PC-9 (cell line): ENCODE measurements around the gene ATXN7. TPM values are rescaled to one million over a fixed set of nuclear protein-coding genes. Genes with fewer than 3 reads are reported as not detected.

Experiments
- BruUV-seq: library from RNA; stranded (reverse); fragments of 400-500 nt; replicated peaks from 2 replicates; lab custom pipeline; 2021; lab: Mats Ljungman, UMichigan
- CTCF ChIA-PET: fragments of 300-600 bp; sonication (Branson Sonifier 250); formaldehyde crosslinking; loops from one replicate; lab custom pipeline; 2022; ENCODE audit warnings: antibody characterized with exemption; lab: Charles Lee
- POLR2A ChIA-PET: fragments of 300-600 bp; sonication (Branson Sonifier 250); formaldehyde crosslinking; loops from one replicate; lab custom pipeline; 2022; ENCODE audit warnings: antibody characterized with exemption; ENCODE audit not compliant: unreplicated experiment; lab: Charles Lee
- DNase-seq, 2 experiments: peaks; one replicate each; pipeline versions ENCODE4 v3.0.0 to v3.0.0-alpha.2; 2015 to 2022; ENCODE audit warnings: mixed read lengths in 1 of 2
- H2AFZ ChIP-seq: fragments of 200-600 bp; sonication (generic); 2 replicates; pipeline ENCODE4 v1.8.1; 2017; ENCODE audit warnings: antibody characterized with exemption
- H3F3A ChIP-seq: fragments of 200-600 bp; sonication (generic); 2 replicates; pipeline ENCODE4 v1.8.1; 2017; ENCODE audit warnings: antibody characterized with exemption, mild to moderate bottlenecking, low read depth; ENCODE audit not compliant: insufficient read depth
- H3K27ac ChIP-seq: fragments of 200-600 bp; sonication (generic); 2 replicates; pipeline ENCODE4 v1.6.1; 2016; ENCODE audit warnings: mixed run types
- H3K27me3 ChIP-seq: fragments of 200-600 bp; sonication (generic); 2 replicates; pipeline ENCODE4 v1.6.1; 2016; ENCODE audit warnings: low read depth, mixed run types; ENCODE audit not compliant: insufficient read depth
- H3K36me3 ChIP-seq: fragments of 200-600 bp; sonication (generic); 2 replicates; pipeline ENCODE4 v1.6.1; 2016; ENCODE audit warnings: low read depth, mixed run types
- H3K4me1 ChIP-seq: fragments of 200-600 bp; sonication (generic); replicated peaks from 2 replicates; pipeline ENCODE4 v1.6.1; 2016; ENCODE audit warnings: mixed run types; ENCODE audit not compliant: insufficient read depth
- H3K4me2 ChIP-seq: fragments of 200-600 bp; sonication (generic); 2 replicates; pipeline ENCODE4 v1.6.1; 2017; ENCODE audit warnings: mixed run types
- H3K4me3 ChIP-seq: fragments of 200-600 bp; sonication (generic); 2 replicates; pipeline ENCODE4 v1.6.1; 2016; ENCODE audit warnings: mixed run types
- H3K79me2 ChIP-seq: fragments of 200-600 bp; sonication (generic); 2 replicates; pipeline ENCODE4 v1.6.1; 2017; ENCODE audit warnings: low read depth, mixed run types
- H3K9me2 ChIP-seq: fragments of 200-600 bp; sonication (generic); 2 replicates; pipeline ENCODE4 v1.8.1; 2017; ENCODE audit warnings: mild to moderate bottlenecking; ENCODE audit not compliant: insufficient read depth
- H3K9me3 ChIP-seq: fragments of 200-600 bp; sonication (generic); 2 replicates; pipeline ENCODE4 v1.8.1; 2016; ENCODE audit warnings: low read depth; ENCODE audit not compliant: insufficient read depth
- H4K20me1 ChIP-seq: fragments of 200-600 bp; sonication (generic); 2 replicates; pipeline ENCODE4 v1.8.1; 2017; ENCODE audit not compliant: insufficient read depth
- CTCF ChIP-seq: fragments of 200-600 bp; sonication (generic); conservative IDR thresholded peaks from 2 replicates; pipeline ENCODE4 v1.6.1; 2017; ENCODE audit warnings: mixed run types, antibody characterized with exemption, mild to moderate bottlenecking, moderate library complexity
- EZH2 ChIP-seq: fragments of 200-600 bp; sonication (generic); IDR thresholded peaks from 2 replicates; pipeline ENCODE4 v1.8.0; 2017; ENCODE audit warnings: antibody characterized with exemption, low read depth
- intact Hi-C: fragments of 100-400 bp; cut with micrococcal nuclease; formaldehyde crosslinking; loops from one replicate; pipeline ENCODE4 v1.10.0; 2022; ENCODE audit not compliant: unreplicated experiment
- total RNA-seq: library from RNA; stranded (reverse); gene quantifications from 2 replicates; pipeline ENCODE4 v1.2.3, GENCODE V29; 2021

ATXN7 gene
- total RNA-seq, 1 experiment from 2014 or later: 27.7 TPM

- H3K4me2 ChIP-seq: no peak overlapping the region
- intact Hi-C loops: no loop called here
- no peaks in the 10 kb centered on the region for H3K27me3 ChIP-seq
- H3K4me3 ChIP-seq: no peak overlapping the region
- H3K79me2 ChIP-seq: peaks cover 68% of the 10 kb centered on the region
- CTCF ChIA-PET: no interaction called here
- no peak for DNase-seq
- H2AFZ ChIP-seq: no peak overlapping the region
- no peaks in the 10 kb centered on the region for H4K20me1 ChIP-seq
- H3K9me2 ChIP-seq: no peaks in the 10 kb centered on the region
- BruUV-seq: no TSS peak
- peaks cover 30% of the 10 kb centered on the region for H3K4me1 ChIP-seq
- POLR2A ChIA-PET: interaction anchor here (1.0 kb wide), 1 partner anchor 30 kb away, joined by 4 read pairs; no protein-coding TSS in a partner anchor
- H3F3A ChIP-seq: peaks cover 20% of the 10 kb centered on the region
- TF ChIP-seq EZH2 (no peak), CTCF (no peak)
- no peaks in the 10 kb centered on the region for H3K36me3 ChIP-seq
- no peaks in the 10 kb centered on the region for H3K9me3 ChIP-seq
- no peak overlapping the region for H3K27ac ChIP-seq
Measured at GRCh38 chr3:63874769-63875168, 11.1 kb downstream of the ATXN7 start.

- Histone ChIP-seq H3K9me2 (no peaks in the 10 kb centered on the region), H2AFZ (no peak overlapping the region), H3K4me3 (no peak overlapping the region), H3K79me2 (peaks cover 62% of the 10 kb centered on the region), H3K36me3 (no peaks in the 10 kb centered on the region), H4K20me1 (no peaks in the 10 kb centered on the region), H3K27me3 (no peaks in the 10 kb centered on the region), H3F3A (peaks cover 20% of the 10 kb centered on the region), H3K9me3 (no peaks in the 10 kb centered on the region), H3K4me2 (no peak overlapping the region), H3K27ac (no peak overlapping the region), H3K4me1 (peaks cover 26% of the 10 kb centered on the region)
- CTCF ChIA-PET: no interaction called here
- POLR2A ChIA-PET: interaction anchor here (1.0 kb wide), 1 partner anchor 31 kb away, joined by 4 read pairs; no protein-coding TSS in a partner anchor
- BruUV-seq: no TSS peak
- TF ChIP-seq CTCF (no peak), EZH2 (no peak)
- intact Hi-C loops: no loop called here
- DNase-seq: no peak
Measured at GRCh38 chr3:63875510-63875909, 11.8 kb downstream of the ATXN7 start.

DNA sequence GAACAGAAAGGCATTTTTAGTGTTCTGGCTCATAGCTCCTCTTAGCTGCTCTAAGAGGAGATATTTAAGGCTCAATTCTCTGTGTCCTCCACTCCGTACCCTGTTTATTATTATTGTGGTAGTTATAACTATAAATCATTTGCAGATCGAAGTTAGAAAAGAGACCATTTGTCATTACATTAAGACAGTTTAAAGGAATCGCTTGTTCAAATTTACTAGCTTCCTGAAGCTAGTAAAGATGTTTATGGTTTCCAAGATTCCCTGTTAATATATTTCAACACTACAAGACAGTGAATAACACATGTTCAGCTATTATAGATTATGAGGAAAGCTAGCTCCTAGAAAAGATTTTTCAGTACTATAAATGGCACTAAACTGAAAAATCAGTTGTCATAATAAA, 12.6 kb downstream of the ATXN7 start:
- Histone ChIP-seq H2AFZ (no peak overlapping the region), H3K36me3 (no peaks in the 10 kb centered on the region), H4K20me1 (no peaks in the 10 kb centered on the region), H3K79me2 (peaks cover 57% of the 10 kb centered on the region), H3K27me3 (no peaks in the 10 kb centered on the region), H3K9me3 (no peaks in the 10 kb centered on the region), H3K4me3 (no peak overlapping the region), H3K9me2 (no peaks in the 10 kb centered on the region), H3K4me2 (no peak overlapping the region), H3K4me1 (peaks cover 18% of the 10 kb centered on the region), H3K27ac (no peak overlapping the region), H3F3A (peaks cover 16% of the 10 kb centered on the region)
- DNase-seq: no peak
- intact Hi-C loops: no loop called here
- no TSS peak for BruUV-seq
- ChIA-PET CTCF (no interaction called here), POLR2A (no interaction called here)
- TF ChIP-seq CTCF (no peak), EZH2 (no peak)
